ENCODE results near the gene MMP27.

GRCh38 chr11:102655547-102655946 is 50.0 kb downstream of the MMP27 start:
- no peak for TF ChIP-seq CTCF (IDR thresholded peaks at IDR 0.05; ENCODE audit: insufficient read depth, low read length, poor library complexity, severe bottlenecking)
- no peak for TF ChIP-seq EZH2phosphoT487 (conservative IDR thresholded peaks at IDR 0.05; ENCODE audit: low read length)

Measured in SU-DHL-6 (cell line).